GM12873 (cell line): ENCODE results near the gene SFSWAP.

Experiments used
- CTCF ChIP-seq: IDR thresholded peaks from 2 replicates; pipeline ENCODE4 v1.5.1; 2012; ENCODE audit warnings: low read depth, mild to moderate bottlenecking, moderate library complexity, low read length, control low read depth; ENCODE audit not compliant: insufficient read depth; ENCODE audit errors: missing control alignments

Gene SFSWAP

GRCh38 chr12:131773582-131774221 lies 62.8 kb downstream of the SFSWAP start:
- TF ChIP-seq CTCF = no peak

- no peak for TF ChIP-seq CTCF
Observed at GRCh38 chr12:131774576-131775391, 63.9 kb downstream of the SFSWAP start.

GRCh38 chr12:131775392-131776236 lies 64.7 kb downstream of the SFSWAP start:
- TF ChIP-seq CTCF = no peak

- peak; percentile 6 for TF ChIP-seq CTCF
Observed at GRCh38 chr12:131776237-131776889, 65.5 kb downstream of the SFSWAP start.

- no peak for TF ChIP-seq CTCF
Observed at GRCh38 chr12:131779027-131779426, 68.1 kb downstream of the SFSWAP start.

- TF ChIP-seq CTCF = no peak
Observed at GRCh38 chr12:131782061-131782460, 71.2 kb downstream of the SFSWAP start.
